NCI-H460 (cell line): Measurements from ENCODE around the gene KIRREL3. TPM values are rescaled to one million over a fixed set of nuclear protein-coding genes. Genes with fewer than 3 reads are reported as not detected.
"Not testable (repeated sequence)": the region's sequence is repeated elsewhere in the genome, so short reads cannot be mapped to it uniquely, and the experiment has no call there.

Experiments
- DNase-seq: peaks from one replicate; pipeline ENCODE4 v3.0.0-alpha.2; 2016; ENCODE audit warnings: low read depth; ENCODE audit errors: extremely low read depth
- small RNA-seq, 2 experiments: library from RNA; depleted of rRNA; stranded (forward); fragments of <200 nt; gene quantifications; one replicate each; pipeline ENCODE3, GENCODE V24; 2014
- total RNA-seq: library from RNA; depleted of rRNA; stranded (reverse); fragments of >200 nt; shearing (Covaris generic); gene quantifications from 2 replicates; pipeline ENCODE4 v1.2.3, GENCODE V29; 2014

Gene KIRREL3
- total RNA-seq, 1 experiment from 2014 or later: not detected

DNA sequence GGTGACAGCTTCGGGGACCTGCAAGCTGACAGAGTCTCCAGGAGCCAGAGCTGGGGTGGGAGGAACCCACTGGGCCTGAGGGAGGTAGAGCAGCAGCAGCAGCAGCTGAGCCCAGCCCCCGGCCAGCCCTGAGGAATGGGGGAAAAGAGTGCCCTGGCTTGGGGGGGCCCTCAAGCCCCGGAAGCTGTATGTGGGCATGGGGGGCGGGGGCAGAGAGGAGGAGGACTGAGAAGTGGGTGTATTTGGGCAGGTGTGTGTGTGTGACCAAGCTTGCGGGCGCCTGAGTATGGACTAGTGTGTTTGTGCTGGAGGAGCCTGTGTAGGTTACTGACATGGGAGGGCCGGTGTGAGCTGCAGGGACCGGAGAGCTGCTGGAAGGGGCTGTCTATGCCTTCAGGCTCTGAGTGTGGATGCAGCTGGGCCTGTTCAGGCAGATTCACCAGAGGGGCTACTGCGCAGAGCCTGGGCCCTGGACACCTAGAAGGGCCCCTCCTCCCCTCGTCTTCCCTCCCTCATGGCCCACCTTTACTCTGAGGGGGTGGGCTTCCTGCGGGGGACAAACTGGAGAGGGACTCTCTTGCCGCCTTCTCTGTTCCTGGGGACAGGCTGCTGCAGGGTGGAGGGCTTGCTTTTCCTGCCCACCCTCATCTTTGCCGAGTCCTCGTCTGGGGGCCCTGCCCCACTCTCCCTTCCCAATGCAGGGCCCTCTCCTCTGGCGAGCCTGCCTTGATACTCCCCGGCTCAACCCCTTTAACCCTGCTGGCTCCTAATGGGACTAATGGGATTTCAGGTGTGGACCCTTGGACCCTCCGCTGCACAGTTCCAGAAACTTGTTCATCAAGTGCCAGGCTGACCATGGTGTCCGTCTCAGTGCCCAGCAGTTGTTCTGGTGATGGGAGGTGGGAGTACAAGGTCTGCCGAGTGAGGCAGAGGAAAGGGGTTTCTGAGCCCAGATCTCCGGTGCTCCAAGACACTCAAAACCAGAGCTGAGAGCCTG, 616.9 kb downstream of the KIRREL3 start:
- no peak for DNase-seq

DNA sequence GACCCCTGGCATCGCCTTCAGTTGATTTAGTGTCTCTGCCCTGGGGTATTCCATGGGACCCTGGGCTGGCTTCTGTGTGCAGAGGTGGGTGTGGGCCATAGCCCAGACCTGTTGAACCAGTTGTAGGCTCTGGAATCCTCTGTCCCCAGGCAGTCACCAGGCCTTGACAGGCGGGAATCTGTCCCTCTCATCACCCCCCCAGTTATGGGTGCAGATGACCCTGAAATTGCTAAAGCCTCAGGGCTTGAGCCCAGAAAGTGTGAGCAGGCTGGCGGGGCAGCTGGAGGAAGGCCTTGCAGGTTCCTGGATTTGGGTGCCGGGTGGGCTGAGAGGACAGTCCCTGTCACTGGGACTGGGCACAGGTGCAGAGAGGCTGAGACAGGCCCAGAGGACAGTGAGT, 617.9 kb downstream of the KIRREL3 start:
- DNase-seq: not testable (repeated sequence)

DNA sequence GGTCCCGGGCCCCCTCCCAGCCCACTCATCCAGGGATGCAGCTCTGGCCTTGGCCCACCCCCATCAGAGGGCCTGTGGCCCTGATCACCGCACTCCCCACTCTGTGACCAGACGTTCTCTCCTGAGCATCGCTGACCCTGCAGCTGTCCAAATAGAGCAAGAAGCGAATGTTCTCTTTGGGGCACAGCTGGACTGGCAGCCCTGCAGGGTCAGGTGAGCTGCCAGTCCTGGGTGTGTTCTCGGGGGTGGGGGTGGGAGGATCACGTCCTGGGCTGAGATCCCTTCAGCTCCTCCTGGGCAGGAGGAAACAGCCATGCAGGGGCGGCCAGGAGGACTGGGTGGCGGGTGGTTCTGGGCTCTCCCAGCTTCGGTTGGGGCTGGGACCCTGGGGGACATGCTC, 618.6 kb downstream of the KIRREL3 start:
- DNase-seq: not testable (repeated sequence)

DNA sequence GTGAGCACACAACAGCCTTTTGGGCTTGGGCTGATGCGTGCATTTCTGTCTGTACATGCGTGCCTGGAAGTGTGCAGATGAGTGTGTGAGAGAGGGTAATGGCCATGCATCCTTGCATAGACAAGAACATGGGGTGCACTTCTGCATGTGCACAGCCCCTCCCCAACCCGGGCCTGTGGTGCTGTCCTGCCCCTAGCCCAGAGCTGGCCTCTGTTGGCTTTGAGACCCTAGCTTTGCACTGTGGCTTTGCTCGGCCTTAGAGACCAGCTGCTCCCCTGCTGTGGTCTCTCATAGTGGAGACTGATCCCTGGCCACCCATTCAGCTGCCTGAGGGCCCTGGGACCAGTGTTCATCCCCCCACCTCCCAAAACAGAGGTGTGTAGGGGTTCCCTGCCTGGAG, 619.7 kb downstream of the KIRREL3 start:
- DNase-seq: no peak

DNA sequence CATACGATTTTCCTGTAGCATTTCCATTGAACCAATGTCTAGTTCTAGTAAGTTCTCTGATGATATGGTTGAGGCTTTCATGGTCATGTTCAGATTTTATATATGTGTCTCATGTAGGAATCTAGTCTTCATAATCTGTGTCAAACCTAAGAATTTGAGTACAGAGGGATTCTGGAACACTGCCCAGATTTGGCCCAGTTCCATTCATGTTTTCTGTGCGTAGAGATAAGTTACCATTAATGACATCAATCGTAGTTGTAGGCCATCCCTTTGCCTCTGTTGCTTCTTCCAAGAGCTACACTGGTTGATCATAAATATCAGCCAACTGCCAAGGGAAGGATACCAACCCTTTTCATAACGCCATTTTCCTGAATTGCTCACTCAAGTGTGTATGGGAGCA, 621.8 kb downstream of the KIRREL3 start:
- DNase-seq: no peak

DNA sequence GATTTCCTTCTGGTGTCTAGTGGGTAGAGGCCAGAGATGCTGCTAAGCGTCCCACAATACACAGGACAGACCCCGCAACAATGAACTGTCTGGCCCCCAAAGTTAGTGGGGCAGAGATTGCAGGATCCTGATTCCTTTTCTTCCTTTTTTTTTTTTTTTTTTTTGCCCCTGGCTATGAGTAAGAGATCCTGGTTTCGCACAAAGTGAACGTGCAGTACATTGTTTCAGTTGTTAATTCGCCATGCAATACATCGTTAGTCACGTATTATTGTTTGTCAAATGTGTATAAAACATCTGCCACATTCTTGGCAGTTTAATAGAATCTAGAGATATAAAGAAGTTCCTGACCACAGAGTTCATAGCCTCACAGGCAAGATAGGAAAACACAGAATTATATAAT, 624.8 kb downstream of the KIRREL3 start:
- DNase-seq: no peak

DNA sequence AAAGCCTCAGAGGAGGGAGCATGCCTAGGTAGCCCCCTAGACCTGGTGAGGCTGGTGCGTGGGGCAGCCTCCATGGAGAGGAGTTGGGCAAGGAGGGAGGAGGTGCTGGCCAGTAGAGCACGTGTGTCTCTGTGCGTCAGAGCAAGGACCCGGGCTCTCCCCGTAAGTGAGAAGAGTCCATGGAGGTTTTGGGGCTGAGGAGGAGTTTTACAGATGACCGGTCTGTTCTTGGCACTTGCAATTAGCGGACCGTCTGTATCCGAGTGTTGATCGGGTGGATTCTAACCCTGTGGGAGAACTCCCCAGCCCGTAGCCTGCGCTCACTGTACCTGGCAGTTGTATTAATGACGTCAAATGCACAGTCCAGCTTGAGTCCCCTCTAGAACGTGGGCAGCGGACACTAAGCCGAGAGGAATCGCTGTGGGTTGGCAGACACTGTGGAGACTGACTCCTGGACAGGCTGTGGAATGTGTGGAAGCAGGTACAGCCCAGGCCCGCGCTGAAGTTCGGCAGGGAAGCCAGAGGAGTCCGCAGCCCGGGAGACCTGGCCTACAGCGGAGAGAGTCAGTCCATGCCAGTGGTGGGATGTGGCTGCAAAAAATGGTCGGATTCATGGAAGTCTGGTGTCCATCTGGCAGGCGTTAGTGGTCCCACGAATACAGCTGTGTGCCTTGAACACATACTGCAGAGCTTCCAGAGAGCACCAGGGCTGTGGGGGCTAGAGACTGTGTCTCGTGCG, 625.8 kb downstream of the KIRREL3 start:
- DNase-seq: not testable (repeated sequence)

DNA sequence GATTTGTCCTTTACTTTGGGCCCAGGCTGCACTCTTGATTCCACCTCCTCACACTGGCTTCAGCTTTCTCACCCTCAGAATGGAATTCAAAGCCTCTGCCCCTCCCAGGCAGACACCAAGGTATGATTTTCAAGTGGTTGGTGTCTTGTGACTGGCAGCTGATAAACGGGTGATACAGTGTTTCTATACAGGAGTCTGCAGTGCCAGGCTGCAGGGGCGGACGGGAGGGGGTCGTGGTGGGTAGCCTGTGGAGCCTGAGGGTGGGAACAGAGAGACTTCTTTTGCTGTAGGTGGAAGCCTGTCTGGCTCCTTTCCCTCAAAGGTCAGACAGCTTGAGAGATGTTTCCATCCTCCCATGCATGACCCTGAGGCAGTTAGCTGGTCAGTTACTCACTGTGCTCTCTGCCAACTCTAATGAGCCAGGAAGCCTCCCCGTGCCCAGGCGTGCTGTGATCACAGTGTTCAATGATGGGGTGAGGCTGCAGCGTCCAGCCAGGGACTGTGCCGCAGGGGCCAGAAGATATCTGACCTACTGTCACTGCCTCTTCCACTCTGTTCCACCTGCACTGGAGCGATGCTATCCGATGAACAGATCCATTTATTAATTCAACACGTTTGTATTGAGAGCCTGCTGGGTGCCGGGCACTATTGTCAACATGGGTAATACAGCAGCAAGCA, 627.0 kb downstream of the KIRREL3 start:
- not testable (repeated sequence) for DNase-seq

Small RNAs within 50 kb of the gene (small RNA-seq; reads per million reads assigned to genes)
- gene AP001318.3 (0 reads per million in 2 experiments), gene MIR3167 (0 reads per million in 2 experiments)
